ENCODE measurements around the gene IKBKG.
"Not testable (repeated sequence)": the region's sequence is repeated elsewhere in the genome, so short reads cannot be mapped to it uniquely, and the experiment has no call there.

IKBKG gene

DNA sequence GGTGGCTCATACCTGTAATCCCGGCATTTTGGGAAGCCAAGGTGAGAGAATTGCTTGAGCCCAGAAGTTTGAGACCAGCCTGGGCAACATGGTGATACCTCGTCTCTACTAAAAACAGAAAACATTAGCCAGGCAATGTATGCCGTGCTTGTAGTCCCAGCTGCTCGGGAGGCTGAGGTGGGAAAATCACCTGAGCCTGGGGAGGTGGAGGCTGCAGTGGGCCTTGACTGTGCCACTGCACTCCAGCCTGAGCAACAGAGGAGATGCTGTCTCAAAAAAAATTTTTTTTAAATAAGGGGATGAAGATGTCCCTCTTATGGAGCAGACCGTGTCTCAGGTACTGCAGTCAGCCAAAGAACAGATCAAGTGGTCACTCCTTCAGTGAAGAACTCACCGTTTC, 58.1 kb downstream of the IKBKG start:
- no peak for DNase-seq (ENCODE audit: low read depth in 2 of 2)

DNA sequence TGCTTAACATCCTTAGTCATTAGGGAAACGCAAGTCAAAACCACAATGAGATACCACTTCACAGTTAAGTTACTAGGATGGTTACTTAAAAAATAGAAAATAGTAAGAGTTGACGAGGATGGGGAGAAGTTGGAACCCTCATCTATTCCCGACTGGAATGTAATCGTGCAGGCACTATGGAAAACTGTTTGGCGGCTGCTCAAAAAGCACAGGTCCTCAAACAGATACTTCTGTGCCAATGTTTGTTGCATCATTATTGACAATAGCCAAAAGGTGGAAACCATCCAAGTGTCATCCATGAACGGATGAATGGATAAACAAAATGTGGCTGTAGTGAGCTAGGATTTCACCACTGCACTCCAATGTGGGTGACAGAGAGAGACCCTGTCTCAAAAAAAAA, 60.0 kb downstream of the IKBKG start:
- no peak for DNase-seq (ENCODE audit: low read depth in 2 of 2)

DNA sequence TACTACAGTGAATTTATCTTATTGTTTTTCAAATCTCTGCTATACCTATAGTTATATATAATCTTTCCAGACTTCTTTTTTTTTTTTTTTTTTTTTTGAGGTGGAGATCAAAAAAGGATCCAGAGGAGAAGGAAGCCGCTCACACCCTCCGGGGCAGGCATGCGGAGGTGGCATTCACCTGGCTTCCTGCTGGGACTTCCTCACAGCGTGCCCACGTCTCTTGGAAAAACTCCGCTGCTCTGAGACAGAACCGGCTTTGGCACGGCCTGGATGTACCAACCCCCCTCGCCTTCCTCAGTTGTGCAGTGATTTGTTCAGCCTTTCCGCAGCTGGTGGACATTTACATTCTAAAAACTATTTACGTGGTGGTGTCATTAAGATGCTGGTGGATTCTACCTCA, 60.6 kb downstream of the IKBKG start:
- not testable (repeated sequence) for DNase-seq (ENCODE audit: low read depth in 2 of 2)

DNA sequence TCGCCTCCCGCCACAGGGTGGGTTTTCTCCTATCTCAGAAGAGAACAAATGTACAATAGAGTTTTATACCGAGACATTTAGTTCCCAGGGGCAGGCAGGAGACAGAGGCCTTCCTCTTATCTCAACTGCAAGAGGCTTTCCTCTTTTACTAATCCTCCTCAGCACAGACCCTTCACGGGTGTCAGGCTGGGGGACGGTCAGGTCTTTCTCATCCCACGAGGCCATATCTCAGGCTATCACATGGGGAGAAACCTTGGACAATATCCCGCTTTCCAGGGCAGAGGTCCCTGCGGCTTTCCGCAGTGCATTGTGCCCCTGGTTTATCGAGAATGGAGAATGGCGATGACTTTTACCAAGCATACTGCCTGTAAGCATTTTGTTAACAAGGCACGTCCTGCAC, 61.4 kb downstream of the IKBKG start:
- DNase-seq (ENCODE audit: low read depth in 2 of 2): not testable (repeated sequence)

DNA sequence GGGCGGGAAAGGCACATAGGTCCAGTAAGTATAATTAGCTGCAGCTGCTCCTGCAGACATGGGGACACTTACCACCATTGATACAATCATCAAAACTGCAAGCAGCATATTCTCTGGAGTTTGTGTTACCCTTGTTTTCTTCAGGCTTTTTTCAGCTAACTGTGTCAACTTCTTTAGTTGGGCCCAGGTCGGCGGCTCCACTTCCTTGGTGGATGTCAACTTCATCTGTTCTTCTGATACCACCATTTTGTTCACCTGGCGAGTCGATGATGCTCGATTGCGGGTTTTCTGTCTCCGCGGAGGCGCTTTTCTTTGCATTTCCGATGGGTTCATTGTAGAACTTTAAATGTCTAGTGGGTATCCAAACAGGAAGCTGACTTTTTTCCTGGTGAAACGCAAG, 63.7 kb downstream of the IKBKG start:
- not testable (repeated sequence) for DNase-seq (ENCODE audit: low read depth in 2 of 2)

DNA sequence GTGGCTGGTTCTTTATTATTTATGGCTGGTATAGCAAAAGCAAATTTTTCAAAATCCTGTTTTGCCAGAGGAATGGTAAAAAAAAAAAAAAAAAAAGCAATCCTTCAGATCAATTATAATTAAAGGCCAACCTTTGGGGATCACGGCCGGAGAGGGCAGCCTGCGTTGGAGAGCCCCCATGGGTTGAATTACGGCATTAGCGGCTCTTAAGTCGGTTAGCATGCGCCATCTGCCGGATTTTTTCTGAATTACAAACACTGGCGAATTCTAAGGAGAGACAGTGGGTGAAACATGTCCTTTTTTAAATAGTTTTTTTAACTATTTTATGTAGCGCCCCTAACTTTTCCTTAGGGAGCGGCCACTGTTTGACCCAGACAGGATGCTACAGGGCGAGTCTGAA, 66.2 kb downstream of the IKBKG start:
- DNase-seq (ENCODE audit: low read depth in 2 of 2): not testable (repeated sequence)
